Measurements from ENCODE around the gene PPP1R1B. TPM values are rescaled to one million over a fixed set of nuclear protein-coding genes. Genes with fewer than 3 reads are reported as not detected.

The PPP1R1B gene
- total RNA-seq, 6 experiments from 2014 or later = not detected

- Mint-ChIP-seq H3K27me3 (ENCODE audit: insufficient read depth) (peaks cover 9% of the 10 kb centered on the region), H3K36me3 (ENCODE audit: low read depth) (no peaks in the 10 kb centered on the region), H3K27ac (no peak overlapping the region), H3K4me1 (ENCODE audit: low read depth) (peaks cover 9% of the 10 kb centered on the region; the same call in 1 of the 2 replicates), H3K9me3 (no peaks in the 10 kb centered on the region), H3K4me3 (no peak overlapping the region)
- TF ChIP-seq CTCF (IDR thresholded peaks at IDR 0.05) = no peak
- DNase-seq = no peak
Observed at GRCh38 chr17:39677072-39677471, 50.3 kb downstream of the PPP1R1B start.

- no peak overlapping the region for H3K27ac Mint-ChIP-seq
Observed at GRCh38 chr17:39677542-39678339, 51.0 kb downstream of the PPP1R1B start.

GRCh38 chr17:39678340-39679116 lies 51.8 kb downstream of the PPP1R1B start:
- no peaks in the 10 kb centered on the region for H3K27me3 Mint-ChIP-seq (ENCODE audit: insufficient read depth)
- H3K9me3 Mint-ChIP-seq = no peaks in the 10 kb centered on the region
- TF ChIP-seq CTCF (IDR thresholded peaks at IDR 0.05) = no peak; the same call in 1 of the 2 replicates
- no peak overlapping the region for H3K4me3 Mint-ChIP-seq
- H3K27ac Mint-ChIP-seq = no peak overlapping the region
- no peak for DNase-seq
- no peaks in the 10 kb centered on the region for H3K36me3 Mint-ChIP-seq (ENCODE audit: low read depth)
- peaks cover 9% of the 10 kb centered on the region; the same call in 1 of the 2 replicates for H3K4me1 Mint-ChIP-seq (ENCODE audit: low read depth)

More at GRCh38 chr17:39677542-39678339, 51.0 kb downstream of the PPP1R1B start:
- TF ChIP-seq CTCF (IDR thresholded peaks at IDR 0.05) = no peak
- Mint-ChIP-seq H3K4me1 (ENCODE audit: low read depth) (peaks cover 9% of the 10 kb centered on the region; the same call in 1 of the 2 replicates), H3K4me3 (no peak overlapping the region), H3K27me3 (ENCODE audit: insufficient read depth) (peaks cover 4% of the 10 kb centered on the region), H3K36me3 (ENCODE audit: low read depth) (no peaks in the 10 kb centered on the region), H3K9me3 (no peaks in the 10 kb centered on the region)
- DNase-seq = no peak

- no peak overlapping the region for H3K4me3 Mint-ChIP-seq
- peaks cover 4% of the 10 kb centered on the region; the same call in 1 of the 2 replicates for H3K36me3 Mint-ChIP-seq (ENCODE audit: low read depth)
- no peaks in the 10 kb centered on the region for H3K9me3 Mint-ChIP-seq
- DNase-seq = no peak
- peaks cover 9% of the 10 kb centered on the region; the same call in 1 of the 2 replicates for H3K4me1 Mint-ChIP-seq (ENCODE audit: low read depth)
- no peak overlapping the region; the same call in 1 of the 2 replicates for H3K27ac Mint-ChIP-seq
- TF ChIP-seq CTCF (IDR thresholded peaks at IDR 0.05) = no peak
- H3K27me3 Mint-ChIP-seq (ENCODE audit: insufficient read depth) = no peaks in the 10 kb centered on the region
Observed at GRCh38 chr17:39679521-39680192, 52.9 kb downstream of the PPP1R1B start.

- no peak overlapping the region for H3K27ac Mint-ChIP-seq
Observed at GRCh38 chr17:39683295-39683939, 56.7 kb downstream of the PPP1R1B start.

More at GRCh38 chr17:39683295-39683939, 56.7 kb downstream of the PPP1R1B start:
- Mint-ChIP-seq H3K9me3 (no peaks in the 10 kb centered on the region), H3K4me1 (ENCODE audit: low read depth) (peaks cover 13% of the 10 kb centered on the region), H3K36me3 (ENCODE audit: low read depth) (peaks cover 12% of the 10 kb centered on the region), H3K27me3 (ENCODE audit: insufficient read depth) (no peaks in the 10 kb centered on the region; the same call in none of the 2 replicates), H3K4me3 (no peak overlapping the region)
- no peak for TF ChIP-seq CTCF (IDR thresholded peaks at IDR 0.05)
- DNase-seq = no peak

Data from HFFc6 (cell line).